Activated CD8-positive, alpha-beta memory T cell treated with anti-CD3 and anti-CD28 coated beads, Interleukin-2, amount 50 U/mL, for 1 hour (primary cell): ENCODE measurements around the gene CCL13.
"Not testable (repeated sequence)": the region's sequence is repeated elsewhere in the genome, so short reads cannot be mapped to it uniquely, and the experiment has no call there.

Experiments
- DNase-seq: peaks from one replicate; pipeline ENCODE4 v3.0.0-alpha.2; 2020; ENCODE audit errors: extremely low read depth

The CCL13 gene

DNA sequence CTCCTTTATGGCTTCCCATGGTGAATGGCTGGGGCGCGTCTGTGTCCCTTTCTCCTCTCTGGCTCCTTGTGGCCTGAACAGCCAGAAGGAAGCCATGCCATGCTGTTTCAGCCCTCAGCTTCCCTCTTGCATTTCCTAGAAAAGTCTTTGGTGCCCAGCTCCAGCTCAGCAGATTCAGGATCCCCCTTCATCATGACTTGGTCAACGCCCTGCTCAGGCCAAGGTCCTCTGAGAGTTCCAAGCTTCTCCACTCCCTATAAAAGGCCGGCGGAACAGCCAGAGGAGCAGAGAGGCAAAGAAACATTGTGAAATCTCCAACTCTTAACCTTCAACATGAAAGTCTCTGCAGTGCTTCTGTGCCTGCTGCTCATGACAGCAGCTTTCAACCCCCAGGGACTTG is at the start of gene CCL13:
Gene CCL13 (plus strand): TSS at position 287 of the 400 bp plus-strand sequence. CDS start 47 bp downstream, at position 334.
- DNase-seq: no peak

DNA sequence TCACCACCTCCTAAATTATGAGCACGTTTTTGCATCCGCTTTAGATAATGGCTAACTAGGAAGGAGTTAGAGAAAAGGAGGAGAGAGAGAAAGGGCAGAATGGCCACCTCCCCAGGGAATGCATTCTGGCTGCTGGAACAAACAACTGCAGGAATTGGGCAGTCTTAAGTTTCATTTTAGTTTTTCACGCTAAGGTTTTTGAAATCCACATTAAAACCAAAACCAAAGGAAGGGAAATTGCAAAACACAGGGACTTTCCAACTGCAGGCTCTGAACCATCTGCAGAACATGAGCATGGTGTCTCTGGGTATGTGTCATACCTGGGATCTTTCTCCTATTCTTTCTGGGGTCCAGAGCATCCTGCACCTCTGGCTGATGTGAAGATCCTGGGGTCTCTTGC is 49.2 kb upstream of the CCL13 start:
- no peak for DNase-seq

DNA sequence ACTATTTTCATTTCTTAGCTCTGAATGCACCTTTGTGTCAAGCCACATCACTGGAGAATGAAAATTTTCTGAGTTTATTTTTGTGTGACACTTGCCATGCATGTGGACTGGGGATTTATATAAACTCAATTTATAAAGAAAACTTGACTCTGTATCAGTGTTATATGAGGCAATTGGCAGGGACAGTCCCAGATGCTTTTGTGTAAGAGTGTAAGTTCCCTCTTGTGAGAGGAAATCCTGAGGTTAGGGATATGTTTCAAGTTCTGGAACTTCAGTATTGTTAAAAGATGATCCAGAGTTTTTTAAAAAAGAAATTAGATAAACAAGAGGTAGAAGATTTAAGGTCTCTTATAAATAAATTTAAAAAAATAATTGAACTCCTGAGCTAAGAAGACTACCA is 47.9 kb upstream of the CCL13 start:
- DNase-seq: no peak

DNA sequence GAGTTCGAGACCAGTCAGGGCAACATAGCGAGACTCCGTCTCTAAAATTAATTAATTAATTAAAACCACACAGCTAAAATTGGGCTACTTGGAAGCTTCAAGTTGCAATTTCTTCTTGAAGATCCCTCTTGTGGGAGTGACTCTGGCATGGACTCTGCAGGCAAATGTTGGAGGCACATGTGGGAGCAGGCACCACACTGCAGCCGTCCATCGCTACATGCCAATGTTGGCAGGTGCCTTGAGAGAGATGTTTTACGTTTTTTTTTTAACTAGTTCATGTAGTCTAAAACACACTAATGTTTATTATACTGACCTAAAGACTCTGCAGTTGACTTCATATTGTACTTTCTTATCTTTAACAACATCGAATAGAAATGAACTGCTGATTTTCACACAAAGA is 45.0 kb upstream of the CCL13 start:
- DNase-seq: no peak

DNA sequence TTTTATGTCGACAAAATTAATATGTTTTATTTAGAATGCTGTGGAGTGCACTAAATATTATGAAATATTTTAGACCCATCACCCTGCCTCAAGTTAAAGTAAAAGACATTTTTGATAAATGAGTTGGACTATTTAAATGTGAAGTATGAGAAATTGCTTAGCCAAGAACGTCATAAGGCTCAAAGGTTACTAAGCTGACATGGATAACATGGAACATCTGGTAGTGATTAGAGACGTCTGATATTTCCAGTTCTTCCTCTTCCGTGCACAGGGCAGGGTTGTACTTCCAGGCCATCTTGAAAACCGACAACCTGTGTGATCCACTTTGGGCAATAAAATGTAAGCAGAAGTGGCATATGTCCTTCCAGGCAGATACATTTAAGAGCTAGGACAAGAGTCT is 44.2 kb upstream of the CCL13 start:
- DNase-seq: no peak

DNA sequence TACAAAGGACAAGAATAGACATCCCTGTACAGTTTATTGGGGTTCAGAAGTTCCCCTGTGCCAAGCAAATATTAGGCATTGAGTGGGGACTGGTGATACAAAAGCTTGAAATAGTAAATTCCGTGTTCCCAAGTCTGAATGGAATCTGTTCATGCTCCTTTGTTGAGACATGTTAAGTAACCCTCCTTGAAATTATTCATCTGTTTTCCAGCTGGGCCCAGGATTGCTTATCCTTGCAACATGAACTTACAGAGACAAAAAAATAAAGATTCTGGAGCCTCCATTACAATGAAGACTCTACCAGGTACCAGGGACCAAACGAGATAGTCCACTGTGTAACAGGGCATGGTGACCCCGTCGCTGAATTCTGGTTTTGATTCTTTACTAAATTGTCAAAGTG is 43.1 kb upstream of the CCL13 start:
- no peak for DNase-seq

DNA sequence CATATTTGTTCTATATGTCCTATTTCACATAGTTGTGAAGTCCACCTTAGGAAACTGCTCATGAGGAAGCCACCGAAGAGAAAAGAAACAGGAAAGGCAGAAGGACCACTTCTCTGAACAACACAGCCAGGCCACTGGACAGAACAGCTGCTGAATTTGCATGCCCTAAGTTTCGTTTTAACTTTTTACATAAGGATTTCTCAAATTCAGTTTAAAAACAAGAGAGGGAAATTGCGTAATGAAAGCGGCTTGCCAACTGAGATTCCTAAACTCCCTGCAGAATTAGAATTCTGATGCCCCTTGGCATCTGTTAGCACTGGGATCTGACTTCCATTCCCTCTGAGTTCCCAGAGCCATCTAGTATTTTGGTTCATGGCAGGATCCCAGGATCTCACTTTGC is 42.0 kb upstream of the CCL13 start:
- DNase-seq: no peak

DNA sequence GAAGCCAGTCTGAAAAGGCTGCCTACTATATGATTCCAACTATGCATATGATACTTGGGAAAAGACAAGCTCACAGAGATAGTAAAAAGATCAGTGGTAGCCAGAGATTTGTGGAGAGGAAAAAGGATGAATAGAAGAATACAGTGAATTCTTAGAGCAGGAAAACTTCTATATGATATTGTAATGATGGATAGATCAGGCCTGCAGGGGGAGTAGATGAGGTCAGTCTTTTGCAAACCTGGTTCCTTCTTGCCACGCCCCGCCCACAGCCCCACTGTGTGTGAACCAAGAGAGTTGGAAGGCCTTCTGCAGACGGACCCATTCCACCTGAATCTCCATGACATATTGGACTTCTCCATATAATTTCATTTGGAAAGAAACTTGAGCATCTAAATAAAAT is 37.8 kb upstream of the CCL13 start:
- no peak for DNase-seq

DNA sequence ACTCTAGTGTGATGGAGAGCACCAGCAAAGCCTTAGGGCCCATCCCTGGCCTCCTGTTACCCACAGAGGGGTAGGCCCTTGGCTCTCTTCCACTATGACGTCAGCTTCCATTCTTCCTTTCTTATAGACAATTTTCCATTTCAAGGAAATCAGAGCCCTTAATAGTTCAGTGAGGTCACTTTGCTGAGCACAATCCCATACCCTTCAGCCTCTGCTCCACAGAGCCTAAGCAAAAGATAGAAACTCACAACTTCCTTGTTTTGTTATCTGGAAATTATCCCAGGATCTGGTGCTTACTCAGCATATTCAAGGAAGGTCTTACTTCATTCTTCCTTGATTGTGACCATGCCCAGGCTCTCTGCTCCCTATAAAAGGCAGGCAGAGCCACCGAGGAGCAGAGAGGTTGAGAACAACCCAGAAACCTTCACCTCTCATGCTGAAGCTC is 37.2 kb upstream of the CCL13 start, which contains the start of gene CCL8:
Gene CCL8 (plus strand): TSS at position 397 of the 445 bp plus-strand sequence. CDS start 67 bp downstream, outside the sequence.
- DNase-seq: no peak

DNA sequence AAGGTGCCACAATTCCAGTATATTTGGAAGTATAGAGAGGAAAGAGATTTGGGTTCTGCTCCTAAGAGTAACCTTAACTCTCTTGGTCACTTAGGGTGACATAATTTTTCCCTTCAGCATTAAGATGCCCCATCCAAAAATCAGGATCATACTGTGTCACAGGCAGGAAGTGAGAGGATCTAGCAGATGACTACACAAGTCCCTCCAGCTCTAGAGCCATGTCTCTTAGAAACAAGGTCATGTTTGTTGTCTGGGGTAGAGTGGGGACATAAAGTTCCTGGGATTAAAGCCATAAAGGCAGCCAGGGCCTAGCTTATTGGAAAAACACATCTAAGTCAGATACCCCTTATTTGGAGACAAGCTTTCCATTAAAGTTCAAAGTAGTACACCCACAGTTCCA is 34.3 kb upstream of the CCL13 start:
- DNase-seq: no peak

DNA sequence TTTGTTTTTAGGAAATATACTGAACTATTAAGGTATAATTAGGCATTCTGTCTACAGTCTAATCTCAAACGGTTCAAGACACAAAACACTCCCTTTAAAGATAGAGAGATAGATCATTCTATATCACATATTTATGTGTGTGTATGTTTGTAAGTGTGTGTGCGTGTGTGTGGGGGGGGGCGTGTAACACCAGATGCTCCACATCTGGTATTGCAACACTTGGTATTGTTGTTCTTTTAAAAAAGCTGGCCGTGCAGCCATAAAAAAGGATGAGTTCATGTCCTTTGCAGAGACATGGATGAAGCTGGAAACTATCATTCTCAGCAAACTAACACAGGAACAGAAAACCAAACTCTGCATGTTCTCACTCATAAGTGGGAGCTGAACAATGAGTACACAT is 28.7 kb upstream of the CCL13 start:
- DNase-seq: not testable (repeated sequence)

DNA sequence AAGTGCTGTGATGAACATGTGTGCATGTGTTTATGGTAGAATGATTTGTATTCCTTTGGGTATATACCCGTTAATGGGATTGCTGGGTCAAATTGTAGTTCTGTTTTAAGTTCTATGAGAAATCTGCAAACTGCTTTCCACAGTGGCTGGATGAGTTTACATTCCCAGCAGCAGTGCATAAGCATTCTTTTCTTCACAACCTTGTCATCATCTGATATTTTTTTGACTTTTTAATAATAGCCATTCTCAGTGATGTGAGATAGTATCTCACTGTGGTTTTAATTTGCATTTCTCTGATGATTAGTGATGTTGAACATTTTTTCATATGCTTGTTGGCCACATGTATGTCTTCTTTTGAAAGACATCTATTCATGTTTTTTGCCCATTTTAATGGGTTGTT is 18.6 kb upstream of the CCL13 start:
- no peak for DNase-seq

DNA sequence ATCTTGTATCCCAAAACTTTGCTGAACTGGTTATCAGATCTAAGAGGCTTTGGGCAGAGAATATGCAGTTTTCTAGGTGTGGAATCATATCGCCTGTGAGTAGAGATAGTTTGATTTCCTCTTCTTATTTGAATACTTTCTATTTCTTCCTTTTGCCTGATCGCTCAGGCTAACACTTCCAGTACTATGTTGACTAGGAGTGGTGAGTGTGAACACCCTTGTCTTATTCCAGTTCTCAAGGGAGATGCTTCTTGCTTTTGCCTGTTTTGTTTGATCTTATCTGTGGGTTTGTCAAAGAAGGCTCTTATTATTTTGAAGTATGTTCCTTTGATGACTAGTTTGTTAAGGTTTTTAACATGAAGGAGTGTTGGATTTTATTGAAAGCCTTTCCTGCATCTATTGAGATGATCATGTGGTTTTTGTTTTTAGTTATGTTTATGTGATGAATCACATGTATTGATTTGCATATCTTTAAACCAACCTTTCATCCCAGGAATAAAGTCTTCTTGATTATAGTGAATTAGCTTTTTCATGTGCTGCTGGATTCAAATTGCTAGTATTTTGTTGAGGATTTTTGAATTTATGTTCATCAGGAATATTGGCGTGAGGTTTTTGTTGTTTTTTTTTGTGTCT is 17.0 kb upstream of the CCL13 start:
- no peak for DNase-seq

DNA sequence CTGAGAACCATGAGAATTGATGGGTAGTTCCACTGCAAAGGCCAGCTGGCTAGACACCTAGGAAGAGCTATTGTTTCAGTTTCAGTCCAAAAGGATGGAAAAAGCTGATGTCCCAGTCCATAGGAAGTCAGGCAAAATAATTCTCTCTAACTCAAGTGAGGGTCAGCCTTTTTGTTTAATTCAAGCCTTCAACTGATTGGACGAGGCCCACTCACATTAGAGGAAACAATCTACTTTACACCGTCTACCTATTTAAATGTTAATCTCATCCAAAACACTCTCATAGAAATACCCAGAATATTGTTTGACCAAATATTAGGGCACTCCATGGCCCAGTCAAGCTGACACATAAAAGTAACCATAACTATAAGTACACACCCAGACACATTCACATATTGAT is 14.4 kb upstream of the CCL13 start:
- no peak for DNase-seq

DNA sequence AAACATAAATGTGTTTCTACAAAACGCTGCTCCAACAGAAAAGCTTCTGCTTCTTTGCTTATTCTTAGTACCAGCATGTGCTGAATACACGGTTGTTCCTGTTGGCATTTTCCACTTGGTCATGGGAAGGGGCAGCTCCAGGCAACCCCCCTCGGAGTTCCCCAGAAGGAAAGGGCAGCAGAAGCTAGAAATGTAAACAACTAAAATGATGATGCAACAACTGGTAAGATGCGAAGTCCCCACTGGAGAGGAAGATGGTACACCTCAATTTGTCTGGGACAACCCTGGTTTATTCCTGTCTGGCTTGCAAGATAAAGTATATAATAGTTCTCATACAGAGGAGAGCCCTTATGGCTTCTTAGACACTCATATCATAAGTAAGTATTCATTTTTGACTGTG is 9.2 kb upstream of the CCL13 start:
- DNase-seq: no peak

DNA sequence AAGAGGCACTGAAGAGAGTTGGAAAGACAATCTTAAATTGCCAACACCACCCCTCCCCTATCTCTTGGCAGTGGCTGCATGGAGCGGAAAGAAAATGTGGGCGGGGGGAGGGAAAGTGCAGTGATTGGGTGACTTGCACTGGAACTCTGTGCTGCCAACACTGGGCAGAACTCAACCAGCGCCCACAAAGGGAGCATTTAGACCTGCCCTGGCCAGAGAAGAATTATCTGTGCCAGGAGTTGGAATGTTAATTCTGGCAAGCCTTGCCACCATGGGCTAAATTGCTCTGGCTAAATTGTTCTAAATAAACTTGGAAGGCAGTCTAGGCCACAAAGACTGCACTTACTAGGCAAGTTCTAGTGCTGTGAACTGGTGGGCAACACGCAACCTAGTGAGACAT is 6.5 kb upstream of the CCL13 start:
- no peak for DNase-seq

DNA sequence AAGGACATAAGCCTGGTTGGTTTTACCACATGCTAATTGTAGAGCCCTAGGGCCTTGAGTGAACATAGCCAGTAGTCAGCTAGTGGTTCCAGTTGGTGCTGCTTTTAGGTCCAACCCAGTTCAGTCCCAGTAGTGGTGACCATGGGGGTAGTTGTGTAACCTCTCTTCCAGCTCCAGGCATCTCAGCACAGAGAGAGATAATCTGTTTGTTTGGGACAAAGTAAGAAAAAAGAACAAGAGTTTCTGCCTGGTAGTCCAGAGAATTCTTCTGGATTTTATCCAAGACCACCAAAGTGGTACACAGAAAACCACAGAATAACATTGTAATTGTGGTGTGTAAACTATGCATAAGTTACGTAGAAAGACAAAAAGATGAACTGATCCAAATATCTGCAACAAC is 5.2 kb upstream of the CCL13 start:
- DNase-seq: no peak

DNA sequence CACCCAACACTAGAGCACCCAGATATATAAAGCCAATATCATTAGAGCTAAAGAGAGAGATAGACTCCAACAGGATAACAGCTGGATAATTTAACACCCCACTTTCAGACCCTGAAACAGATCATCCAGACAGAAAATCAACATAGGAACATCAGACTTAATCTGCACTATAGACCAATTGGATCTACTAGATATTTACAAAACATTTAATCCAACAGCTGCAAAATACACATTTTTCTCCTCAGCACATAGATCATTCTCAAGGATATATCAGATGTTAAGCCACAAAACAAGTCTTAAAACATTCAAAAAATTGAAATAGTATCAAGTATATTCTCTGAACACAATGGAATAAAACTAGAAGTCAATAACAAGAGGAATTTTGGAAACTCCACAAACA is 4.1 kb upstream of the CCL13 start:
- no peak for DNase-seq

DNA sequence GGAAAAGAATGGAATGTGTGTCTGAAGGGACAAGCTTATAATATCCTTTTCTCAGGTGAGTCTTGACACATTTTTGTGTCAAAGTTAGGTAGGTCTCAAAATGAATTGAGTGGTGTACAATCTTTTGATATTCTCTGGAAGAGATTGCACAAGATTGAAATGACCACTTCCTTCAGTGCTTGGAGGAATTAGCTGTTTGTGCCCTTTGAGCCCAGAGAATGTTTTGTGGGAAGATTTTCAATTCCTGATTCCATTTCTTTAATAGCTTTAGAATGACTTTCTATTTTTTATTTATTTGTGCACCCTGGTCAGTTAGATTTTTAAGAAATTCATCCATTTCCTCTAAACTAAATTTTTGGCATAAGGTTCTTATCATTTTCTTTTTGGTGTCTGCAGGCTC is 1.6 kb upstream of the CCL13 start:
- DNase-seq: no peak

DNA sequence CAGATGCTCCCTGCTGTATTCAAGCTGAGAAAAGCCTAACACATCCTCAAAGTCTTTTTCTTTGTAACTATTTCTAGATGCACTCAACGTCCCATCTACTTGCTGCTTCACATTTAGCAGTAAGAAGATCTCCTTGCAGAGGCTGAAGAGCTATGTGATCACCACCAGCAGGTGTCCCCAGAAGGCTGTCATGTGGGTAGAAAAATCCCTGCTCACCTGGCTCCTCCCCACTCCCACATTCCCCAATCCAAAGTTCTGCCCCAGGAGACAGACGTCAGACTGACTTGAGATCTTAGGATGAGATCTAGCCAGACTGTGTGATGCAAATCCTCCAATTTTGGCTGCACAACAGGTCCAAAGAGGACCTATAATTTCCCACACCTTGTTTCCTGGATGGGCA is 1.1 kb downstream of the CCL13 start:
- DNase-seq: no peak

DNA sequence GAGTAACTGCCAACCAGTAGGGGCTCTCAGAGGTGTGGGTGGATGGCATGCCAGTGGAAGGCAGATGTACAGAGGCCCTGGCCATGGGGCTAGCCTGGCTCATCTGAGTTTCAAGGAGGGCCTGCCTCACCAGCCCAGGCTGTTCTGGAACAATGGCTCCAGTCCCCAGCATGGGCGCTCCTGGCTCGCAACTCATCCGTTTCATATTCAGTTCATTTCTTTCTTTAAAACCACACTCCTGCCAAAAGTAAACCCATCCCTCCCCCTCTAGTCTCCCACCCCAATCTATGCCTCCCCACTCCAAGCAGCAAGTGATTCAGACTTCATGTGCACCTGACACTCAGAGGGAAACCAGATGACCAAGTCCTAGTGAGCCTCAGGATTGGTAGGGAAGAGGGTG is 2.4 kb downstream of the CCL13 start:
- no peak for DNase-seq

DNA sequence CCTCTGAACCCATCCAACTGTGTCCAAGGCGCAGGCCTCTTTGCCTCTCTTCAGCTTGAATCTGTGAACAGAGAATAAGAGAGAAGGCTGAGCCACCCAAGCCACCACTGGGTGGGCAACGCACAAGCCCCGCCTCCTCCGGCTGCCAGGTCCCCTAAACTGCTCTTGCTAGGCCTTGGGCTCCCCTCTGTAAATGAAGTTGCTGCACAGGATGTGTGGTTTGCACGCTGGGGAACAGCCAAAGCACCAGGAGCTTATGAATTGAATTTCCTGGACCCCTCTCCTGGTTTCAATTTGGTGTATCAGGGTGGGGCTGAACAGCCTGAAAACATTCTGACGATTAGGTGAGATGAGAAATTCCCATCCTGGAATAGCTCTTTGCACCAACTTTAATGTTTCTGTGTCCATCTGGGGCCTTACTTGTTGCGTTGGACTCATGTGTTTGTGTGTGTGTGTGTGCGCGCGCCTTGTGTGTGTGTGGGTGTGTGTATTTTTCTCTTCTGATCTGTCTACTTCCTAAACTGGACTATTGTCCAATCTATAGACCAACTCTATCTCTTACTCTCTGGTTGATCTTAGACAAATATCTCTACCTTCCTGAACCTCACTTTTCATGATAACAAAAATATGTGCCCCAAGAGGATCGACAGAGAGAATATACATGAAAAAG is 4.5 kb downstream of the CCL13 start:
- no peak for DNase-seq

DNA sequence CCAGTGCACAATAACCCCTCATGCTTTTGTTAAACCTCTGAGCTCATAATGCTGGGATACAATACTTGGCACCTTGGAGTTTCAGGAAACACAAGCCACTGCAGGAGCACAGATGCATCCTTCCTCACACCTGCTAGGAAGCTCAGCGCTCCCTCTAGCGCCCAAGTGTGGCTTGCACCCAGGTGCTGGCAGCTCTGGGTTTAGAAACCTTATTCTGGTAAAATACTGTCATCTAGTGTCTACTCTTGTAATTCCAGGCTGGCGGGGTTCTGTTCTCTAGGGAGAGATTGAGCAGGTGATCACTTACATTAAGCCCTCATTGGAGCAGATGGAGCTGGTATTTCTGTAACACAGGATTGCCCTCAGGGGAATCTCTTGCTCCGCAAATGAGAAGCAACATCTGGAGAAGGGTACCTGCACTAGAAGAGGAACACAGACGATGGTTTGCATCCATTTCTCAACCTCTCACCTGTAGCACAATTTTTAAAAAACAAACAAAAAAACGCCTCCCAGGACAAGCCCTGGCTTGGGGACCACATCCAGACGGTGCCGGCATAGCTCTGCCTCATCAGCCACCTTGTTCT is 5.3 kb downstream of the CCL13 start:
- no peak for DNase-seq
